ENCODE measurements around the gene PIK3R6. TPM values are rescaled to one million over a fixed set of nuclear protein-coding genes. Genes with fewer than 3 reads are reported as not detected.

The PIK3R6 gene
- total RNA-seq, 1 donor from 2014 or later, result 2.5 TPM

DNA sequence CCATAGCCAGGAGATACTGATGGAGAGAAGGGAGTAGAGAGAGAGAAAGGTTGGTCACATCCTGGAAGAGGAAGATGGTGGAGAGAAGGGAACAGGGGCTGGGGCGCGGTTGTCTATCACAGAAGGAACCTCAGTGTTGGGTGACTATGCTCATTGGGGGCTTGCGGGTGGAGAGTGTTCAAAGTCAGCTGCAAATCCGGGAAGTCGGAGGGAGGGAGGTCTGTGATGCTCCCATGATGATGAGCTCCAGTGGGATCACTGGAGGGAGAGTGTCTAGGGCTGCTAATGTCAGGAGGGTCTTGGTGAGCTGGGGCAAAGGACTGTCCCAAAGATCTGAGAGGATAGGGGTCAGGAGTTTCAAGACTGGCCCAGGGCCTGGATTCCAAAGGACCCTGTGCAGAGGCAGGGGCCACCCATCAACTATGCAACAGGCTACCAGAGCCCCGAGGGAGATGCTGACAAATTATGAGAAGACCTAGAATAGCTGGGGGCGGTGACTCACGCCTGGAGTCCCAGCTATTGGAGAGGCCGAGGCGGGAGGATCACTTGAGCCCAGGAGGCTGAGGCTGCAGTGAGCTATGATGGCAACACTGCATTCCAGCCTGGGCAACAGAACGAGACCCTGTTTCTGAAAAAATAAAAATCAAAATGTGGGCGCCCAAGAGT is 111.8 kb downstream of the PIK3R6 start:
- no peaks in the 10 kb centered on the region for H3K36me3 ChIP-seq
- no peak for ATAC-seq
- no peak overlapping the region for H3K4me3 ChIP-seq
- TF ChIP-seq, protein P1, sequence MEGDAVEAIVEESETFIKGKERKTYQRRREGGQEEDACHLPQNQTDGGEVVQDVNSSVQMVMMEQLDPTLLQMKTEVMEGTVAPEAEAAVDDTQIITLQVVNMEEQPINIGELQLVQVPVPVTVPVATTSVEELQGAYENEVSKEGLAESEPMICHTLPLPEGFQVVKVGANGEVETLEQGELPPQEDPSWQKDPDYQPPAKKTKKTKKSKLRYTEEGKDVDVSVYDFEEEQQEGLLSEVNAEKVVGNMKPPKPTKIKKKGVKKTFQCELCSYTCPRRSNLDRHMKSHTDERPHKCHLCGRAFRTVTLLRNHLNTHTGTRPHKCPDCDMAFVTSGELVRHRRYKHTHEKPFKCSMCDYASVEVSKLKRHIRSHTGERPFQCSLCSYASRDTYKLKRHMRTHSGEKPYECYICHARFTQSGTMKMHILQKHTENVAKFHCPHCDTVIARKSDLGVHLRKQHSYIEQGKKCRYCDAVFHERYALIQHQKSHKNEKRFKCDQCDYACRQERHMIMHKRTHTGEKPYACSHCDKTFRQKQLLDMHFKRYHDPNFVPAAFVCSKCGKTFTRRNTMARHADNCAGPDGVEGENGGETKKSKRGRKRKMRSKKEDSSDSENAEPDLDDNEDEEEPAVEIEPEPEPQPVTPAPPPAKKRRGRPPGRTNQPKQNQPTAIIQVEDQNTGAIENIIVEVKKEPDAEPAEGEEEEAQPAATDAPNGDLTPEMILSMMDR (IDR thresholded peaks at IDR 0.05), result no peak
- no peak for DNase-seq
- intact Hi-C loops (cut with DNase I), result no loop called here
- H3K9me3 ChIP-seq, result no peaks in the 10 kb centered on the region
- no peaks in the 10 kb centered on the region for H3K4me1 ChIP-seq
- no peak overlapping the region for H3K27ac ChIP-seq
- H3K27me3 ChIP-seq (ENCODE audit: low read depth), result peaks cover 12% of the 10 kb centered on the region

DNA sequence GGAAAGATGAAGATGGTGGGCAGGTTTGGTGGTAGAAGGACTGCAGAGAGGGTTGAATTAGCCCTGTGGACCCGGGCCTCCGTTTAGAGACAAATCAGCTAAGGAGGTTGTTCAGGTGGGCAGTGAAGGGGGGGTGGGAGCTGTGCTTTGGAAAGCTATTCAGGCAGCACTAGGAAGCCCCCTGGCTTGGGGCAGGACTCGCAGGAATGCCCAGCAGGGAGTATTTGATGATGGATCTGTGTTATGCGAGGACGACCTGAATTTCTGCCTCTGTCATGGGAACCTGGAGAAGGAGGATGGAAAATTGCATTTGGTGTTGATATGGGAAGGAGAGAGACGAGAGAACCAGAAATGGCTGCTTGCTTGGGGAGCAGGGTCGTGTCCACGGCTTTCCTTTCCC is 112.6 kb downstream of the PIK3R6 start:
- no peak for DNase-seq
- H3K4me1 ChIP-seq, result no peaks in the 10 kb centered on the region
- TF ChIP-seq, protein P1 (IDR thresholded peaks at IDR 0.05), result no peak
- no peak for ATAC-seq
- intact Hi-C loops (cut with DNase I), result no loop called here
- no peaks in the 10 kb centered on the region for H3K36me3 ChIP-seq
- no peak overlapping the region for H3K27ac ChIP-seq
- H3K4me3 ChIP-seq, result no peak overlapping the region
- peaks cover 13% of the 10 kb centered on the region for H3K27me3 ChIP-seq (ENCODE audit: low read depth)
- no peaks in the 10 kb centered on the region for H3K9me3 ChIP-seq

DNA sequence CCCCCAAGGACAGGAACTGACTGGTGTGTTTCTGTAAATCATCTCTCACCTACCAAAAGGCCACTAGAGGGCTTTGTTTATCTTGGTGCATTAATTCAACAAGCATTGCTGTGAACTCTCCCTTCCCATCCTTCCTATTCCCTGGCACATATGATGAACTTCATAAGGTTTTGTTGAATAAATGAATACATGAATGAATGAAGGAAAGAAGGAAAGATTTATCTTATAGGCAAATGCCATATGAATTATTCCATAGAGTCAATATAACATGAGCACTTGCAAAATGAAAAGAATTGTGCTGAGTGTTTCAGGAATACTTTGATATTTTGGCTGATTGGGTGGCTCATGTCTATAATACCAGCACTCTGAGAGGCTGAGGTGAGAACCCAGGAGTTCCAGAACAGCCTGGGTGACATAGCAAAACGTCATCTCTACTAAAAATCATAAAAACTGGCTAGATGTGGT is 113.5 kb downstream of the PIK3R6 start:
- intact Hi-C loops (cut with DNase I), result no loop called here
- no peaks in the 10 kb centered on the region for H3K36me3 ChIP-seq
- no peak for DNase-seq
- no peak overlapping the region for H3K4me3 ChIP-seq
- H3K27ac ChIP-seq, result no peak overlapping the region
- peaks cover 14% of the 10 kb centered on the region for H3K27me3 ChIP-seq (ENCODE audit: low read depth)
- no peaks in the 10 kb centered on the region for H3K9me3 ChIP-seq
- TF ChIP-seq, protein P1 (IDR thresholded peaks at IDR 0.05), result peak; percentile 29
- no peak for ATAC-seq
- no peaks in the 10 kb centered on the region for H3K4me1 ChIP-seq

DNA sequence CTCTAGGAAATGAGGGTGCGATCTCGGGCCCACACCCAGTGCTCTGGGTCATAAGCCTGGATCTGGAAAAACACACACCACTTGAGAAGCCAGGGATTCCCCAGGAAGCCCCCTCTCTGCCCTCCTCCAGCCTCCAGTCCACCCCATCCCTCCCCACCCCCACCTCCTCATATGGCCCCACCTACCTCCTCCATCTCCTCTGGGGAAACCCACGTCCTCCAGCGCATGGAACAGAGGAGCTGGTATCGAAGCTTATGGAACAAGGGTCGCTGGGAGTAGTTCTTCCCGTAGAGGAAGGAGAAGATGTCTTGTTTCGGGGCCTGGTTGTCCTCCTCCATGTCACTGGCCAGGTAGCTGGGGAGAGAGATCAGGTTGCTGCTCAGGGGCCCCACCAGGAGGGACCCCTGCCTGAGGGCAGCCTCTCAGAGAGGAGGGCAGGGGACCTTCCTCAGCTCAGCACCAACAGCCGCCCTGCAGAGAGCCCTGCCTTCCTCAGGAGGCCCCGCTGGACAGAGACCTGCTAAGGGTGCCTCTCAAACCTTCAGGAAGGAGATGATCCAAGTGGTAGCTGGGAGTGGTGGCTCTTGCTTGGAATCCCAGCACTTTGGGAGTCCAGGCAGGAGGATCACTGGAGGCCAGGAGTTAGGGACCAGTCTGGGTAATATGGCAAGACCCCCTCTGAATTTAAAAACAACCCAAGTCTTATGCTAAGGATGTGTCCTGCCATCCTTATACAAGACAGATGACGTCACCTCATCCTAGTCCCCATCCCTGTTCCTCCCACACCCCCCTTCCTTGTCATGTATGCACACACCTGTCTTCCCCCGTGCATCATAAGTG is 114.1 kb downstream of the PIK3R6 start:
- no peak overlapping the region for H3K27ac ChIP-seq
- no peaks in the 10 kb centered on the region for H3K9me3 ChIP-seq
- intact Hi-C loops (cut with DNase I), result no loop called here
- peaks cover 14% of the 10 kb centered on the region for H3K27me3 ChIP-seq (ENCODE audit: low read depth)
- H3K4me1 ChIP-seq, result no peaks in the 10 kb centered on the region
- H3K4me3 ChIP-seq, result no peak overlapping the region
- no peak for DNase-seq
- ATAC-seq, result no peak
- TF ChIP-seq, protein P1 (IDR thresholded peaks at IDR 0.05), result no peak
- H3K36me3 ChIP-seq, result no peaks in the 10 kb centered on the region

Other genes starting within 250 kb of the PIK3R6 start
- gene MYH10, start 236.9 kb downstream of the PIK3R6 start, total RNA-seq, result 83.3 TPM
- not detected for gene CCDC42, start 122.8 kb downstream of the PIK3R6 start, total RNA-seq
- gene SPDYE4, start 109.1 kb downstream of the PIK3R6 start, total RNA-seq, result not detected
- gene MFSD6L, start 68.3 kb downstream of the PIK3R6 start, total RNA-seq, result 0.95 TPM
- gene PIK3R5, start 98.0 kb upstream of the PIK3R6 start, total RNA-seq, result 44.0 TPM
- gene NTN1, start 153.8 kb upstream of the PIK3R6 start, total RNA-seq, result 7.8 TPM

All from lower lobe of right lung (tissue), 2 donors.